Embryonic facial prominence (tissue), 1 donor: ENCODE results near the gene MRM3.
"Not testable (repeated sequence)": the region's sequence is repeated elsewhere in the genome, so short reads cannot be mapped to it uniquely, and the experiment has no call there.

Experiments used
- DNase-seq: peaks from one replicate; pipeline ENCODE4 v3.0.0-alpha.2; 2016; ENCODE audit errors: extremely low spot score

MRM3 gene

DNA sequence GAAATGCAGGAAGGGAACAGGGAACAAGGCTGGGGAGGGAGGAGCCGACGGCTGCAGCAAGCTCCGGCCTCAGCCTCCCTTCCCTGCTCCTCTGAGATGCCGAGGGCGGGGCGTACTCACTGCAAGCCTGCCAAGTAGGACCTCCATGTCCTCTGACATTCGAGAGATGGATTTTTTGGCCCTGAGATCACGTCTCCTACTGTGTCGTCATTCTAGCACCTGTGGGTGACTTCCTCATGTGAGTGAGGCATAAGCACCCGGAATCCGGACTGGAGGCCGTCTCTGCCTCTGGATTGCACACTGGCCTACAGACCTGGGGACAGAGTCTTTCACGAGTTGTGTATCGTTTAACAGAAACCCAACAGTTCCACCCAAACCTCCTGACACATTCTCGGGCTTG is 14.5 kb downstream of the MRM3 start:
- no peak for DNase-seq

GRCh38 chr17:797236-797840 is 15.2 kb downstream of the MRM3 start:
- no peak for DNase-seq

- DNase-seq, result no peak
These were observed 16.1 kb downstream of the MRM3 start for GRCh38 chr17:798246-798645.

DNA sequence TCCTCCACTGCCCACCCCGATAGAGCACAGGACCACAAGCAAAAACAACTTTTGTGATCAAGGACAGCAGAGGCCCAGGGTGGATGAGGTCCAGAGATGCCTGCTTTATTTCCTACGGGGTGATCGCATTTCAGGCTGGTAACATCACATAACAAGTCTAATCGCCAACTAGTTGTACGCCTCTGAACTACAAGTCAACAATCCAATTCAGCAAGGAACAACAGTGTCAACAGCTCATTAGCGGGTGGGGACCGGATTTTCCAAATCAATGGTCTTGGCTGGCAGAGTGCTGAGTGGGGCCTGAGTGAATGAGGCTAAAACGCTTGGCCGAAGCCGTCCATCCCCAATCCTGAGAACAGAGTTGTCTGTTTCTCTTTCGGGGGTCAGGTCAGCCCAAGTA is 17.1 kb downstream of the MRM3 start:
- DNase-seq, result no peak

DNA sequence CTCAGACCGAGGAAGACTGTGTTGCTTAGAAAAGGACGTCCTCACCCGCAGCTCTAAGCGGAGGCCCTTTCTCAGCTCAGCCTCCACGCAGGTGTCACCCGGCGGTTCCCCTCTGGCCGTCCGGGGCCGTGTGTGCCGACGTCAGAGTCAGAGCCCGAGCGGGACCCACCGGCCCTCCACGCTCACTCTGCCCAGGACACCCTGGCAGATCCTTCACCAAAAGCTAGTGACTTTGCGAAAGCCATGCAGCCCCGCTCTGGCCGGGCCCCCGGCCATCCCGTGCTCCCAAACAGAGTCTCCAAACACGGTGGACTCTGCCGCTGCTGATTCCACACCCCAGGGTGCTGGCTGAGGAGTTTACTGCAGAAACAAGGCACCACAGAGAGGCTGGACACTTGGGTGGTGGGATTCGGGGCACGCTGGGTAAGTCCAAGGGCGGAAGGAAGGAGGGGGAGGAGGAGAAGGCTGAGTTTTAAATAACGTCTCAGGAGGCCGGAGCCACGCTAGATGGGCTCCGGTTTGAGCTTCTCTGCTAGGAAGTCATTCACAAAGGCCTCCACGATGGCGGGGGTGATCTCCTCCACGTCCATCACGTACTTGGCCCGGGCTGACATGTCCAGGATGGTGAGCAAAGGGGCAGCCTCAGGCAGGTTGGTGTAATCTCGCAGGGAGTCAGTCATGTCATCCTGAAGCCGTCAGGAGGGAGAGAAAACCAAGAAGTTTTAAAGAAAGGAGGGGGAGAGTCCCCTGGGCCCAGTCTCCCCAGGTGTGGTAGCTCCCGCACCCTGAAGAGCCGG is 18.5 kb downstream of the MRM3 start:
- DNase-seq, result no peak

DNA sequence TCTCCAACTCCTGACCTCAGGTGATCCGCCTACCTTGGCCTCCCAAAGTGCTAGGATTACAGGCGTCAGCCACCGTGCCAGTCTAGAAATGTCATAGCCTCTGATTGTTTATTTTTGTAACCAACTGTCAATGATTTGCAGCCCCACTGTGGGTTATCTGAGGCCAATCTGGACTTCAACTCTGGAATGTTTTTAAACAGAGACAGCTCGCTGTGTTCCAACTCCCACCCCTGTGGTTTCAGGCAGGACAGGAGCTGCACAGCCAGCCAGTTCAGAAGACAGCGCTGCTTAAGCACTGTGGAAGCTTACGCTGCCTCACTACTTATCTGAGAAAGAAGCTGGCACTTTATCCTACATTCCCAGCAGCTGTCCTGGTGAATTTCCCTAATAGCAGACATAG is 19.5 kb downstream of the MRM3 start:
- DNase-seq, result no peak

DNA sequence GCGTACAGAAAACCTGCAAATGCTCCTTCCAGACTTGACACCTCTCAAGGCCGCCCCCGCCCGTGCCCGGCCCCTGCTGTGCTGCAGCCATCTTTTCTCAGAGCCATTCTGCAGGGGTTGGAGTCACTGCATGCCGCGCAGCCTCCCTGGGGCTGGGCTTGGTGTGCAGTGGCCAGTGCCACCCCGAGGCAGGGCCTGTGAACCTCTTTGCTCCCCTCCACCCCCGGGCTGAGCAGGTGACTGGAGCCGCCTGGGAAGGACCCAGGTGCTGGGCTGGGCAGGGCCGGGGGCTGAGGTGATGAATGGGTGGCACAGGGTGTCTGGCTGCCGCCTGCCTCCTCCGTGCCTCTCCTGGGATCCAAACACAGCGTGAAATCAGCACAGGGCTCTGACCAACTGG is 20.3 kb downstream of the MRM3 start:
- DNase-seq, result no peak

- DNase-seq, result no peak
These were observed 21.0 kb downstream of the MRM3 start for GRCh38 chr17:802901-803881.

- no peak for DNase-seq
These were observed 22.6 kb downstream of the MRM3 start for GRCh38 chr17:804541-805435.

DNA sequence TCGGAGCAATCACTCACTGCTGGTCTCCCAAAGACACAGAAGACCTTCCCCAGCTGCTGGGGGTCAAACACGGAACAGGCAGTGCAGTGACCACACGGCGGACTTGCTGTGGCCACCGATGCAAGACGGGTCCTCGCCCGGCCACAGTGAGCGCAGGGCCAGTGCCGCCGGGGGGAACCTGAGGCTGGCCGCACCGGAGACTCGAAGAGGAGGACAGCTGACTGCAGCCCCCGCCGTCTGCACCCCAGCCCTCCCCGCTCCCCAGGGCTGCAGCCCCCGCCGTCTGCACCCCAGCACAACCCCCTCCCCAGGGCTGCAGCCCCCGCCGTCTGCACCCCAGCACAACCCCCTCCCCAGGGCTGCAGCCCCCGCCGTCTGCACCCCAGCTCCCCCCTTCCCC is 23.7 kb downstream of the MRM3 start:
- not testable (repeated sequence) for DNase-seq

DNA sequence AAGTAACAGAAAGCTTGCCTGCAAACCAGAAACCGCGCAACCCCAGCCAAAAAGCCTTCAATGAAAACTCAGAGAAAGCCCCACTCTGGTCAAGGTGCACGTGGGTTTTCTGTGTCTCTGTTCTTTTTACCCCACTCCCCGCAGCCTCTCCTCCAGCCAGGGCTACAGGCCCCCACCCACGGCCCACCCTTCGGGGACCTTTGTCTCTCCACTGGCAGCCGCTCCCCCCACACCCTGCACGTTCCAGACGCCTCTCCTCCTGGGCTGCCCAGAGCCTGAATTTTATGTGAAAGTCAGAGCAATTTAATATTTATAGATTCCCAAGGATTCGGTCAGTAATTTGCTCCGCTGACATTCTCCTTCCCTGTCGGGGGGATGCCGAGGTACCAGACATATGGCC is 24.2 kb downstream of the MRM3 start:
- no peak for DNase-seq

- DNase-seq, result no peak
These were observed 24.8 kb downstream of the MRM3 start for GRCh38 chr17:806781-807522.

DNA sequence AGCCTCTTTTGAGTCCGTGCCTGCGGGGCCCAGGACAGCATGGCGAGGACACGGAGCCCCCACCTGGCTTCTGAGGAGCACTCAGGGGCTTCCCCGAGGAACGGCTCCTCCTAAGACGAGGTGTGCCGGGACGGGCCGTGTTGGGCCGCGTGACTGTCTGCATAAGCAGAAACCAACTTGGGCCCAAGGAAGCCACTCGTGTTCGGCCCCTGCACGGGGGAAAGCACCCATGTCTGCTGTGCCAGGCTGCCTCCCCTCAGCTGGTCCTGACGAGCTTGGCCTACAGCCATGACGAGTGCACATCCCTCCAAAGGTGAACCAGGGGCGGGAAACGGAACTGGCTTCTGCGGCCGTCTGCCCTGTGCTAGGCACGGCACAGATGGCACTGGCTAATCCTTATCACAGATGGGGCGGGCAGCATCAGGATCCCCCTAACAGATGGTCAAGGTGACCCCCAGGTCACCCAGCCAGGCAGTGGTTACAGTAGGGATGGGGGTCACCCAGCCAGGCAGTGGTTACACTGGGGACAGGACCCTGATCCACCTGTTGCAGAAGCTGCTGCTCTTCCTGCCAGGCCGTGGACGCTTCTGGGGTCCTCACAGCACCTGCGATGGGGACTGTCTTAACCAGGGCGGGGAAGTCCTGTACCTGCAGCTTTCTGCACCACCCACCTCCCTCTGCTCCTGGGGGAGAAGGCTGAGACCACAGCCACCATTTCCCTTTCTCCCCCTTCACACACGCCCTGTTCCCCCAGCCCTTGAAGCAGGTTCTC is 25.6 kb downstream of the MRM3 start:
- DNase-seq, result no peak

DNA sequence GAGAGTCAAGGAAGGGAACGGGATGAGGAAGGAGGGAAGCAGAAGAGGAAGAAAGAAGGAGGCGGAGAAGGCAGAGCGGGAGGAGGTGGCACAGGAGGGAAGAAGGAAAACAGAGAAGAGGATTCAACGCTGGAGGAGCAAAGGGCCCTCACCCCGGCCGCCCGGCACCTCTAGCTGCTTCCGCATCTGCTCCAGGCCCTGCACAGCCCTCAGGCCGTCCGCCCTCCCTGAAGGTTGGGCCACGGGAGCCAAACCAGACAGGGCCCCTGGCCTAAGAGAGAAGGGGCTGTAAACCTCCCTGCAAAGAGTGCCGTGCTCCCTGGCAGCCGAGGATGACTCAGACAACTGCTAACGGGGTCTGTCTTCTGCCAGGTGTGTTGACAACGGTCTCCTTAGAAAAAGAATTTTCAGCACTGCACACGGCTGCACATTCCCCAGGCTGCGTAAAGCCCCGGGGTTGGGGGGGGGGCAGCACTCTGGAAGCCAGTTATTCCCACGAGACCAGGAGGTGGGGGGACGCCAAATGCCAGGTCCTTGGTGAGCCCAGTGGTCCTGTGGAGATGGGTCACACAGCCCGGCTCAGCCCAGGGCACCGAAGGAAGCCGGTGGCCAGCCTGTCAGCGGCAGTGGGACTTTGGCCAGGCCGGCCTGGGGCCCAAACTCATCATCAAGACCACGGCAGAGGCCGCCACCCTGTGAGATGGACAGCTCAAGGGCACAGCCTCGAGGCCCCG is 29.1 kb downstream of the MRM3 start:
- DNase-seq, result no peak

DNA sequence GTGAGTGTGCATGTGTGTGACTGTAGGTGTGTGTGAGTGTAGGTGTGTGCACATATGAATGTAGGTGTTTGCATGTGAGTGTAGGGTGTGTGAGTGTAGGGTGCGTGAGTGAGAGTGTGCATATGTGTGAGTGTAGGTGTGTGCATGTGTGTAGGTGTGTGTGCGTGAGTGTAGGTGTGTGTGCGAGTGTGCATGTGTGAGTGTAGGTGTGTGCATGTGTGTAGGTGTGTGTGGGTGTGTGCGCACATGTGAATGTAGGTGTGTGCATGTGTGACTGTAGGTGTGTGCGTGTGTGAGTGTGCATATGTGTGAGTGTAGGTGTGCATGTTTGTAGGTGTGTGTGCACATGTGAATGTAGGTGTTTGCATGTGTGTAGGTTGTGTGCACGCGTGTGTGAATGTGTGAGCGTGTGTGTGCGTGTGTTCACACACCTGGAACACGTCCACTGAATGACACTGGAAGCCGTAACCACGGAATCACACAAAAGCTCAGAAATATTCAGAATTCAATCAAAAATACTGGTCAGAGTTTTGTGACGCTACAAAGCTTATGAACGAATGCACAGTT is 30.6 kb downstream of the MRM3 start:
- no peak for DNase-seq

DNA sequence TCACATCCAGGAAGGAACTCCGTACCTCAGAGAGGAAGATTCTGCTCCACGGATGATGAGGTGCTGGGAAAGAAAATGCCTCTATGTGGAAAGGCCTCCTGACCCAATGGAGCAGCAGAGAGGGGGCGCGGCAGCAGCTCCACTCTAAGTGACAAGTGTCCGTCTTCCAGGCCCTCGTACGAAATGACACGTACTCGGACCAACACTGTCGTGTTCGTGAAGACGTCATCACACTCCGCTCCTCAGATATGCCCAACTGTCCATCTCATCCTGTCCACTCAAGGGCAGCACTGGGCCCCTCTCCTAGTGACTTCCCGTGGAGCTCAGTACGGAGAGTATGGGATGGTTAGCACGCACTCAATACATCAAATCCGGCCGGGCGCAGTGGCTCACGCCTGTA is 32.2 kb downstream of the MRM3 start:
- no peak for DNase-seq

- DNase-seq, result no peak
These were observed 37.1 kb downstream of the MRM3 start for GRCh38 chr17:819251-819650.

DNA sequence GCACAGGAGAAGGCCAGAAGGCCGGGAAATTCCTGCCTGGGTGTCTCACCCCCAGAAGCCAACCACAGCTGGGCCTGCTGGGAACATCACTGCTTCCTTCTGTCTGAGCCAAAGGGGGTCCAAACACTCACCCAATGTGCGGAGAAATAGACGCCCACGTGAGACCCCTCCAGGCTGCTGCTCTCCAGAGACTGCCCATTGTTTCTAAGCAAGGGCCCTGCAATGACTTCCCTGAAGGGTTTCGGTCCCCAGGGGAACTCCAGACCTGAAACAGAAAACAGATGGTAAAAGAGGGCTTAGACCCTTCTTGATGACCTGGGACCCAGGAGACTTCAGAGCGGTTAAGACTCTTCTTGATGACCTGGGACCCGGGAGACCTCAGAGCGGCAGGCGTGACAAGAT is 41.3 kb downstream of the MRM3 start:
- DNase-seq, result no peak

DNA sequence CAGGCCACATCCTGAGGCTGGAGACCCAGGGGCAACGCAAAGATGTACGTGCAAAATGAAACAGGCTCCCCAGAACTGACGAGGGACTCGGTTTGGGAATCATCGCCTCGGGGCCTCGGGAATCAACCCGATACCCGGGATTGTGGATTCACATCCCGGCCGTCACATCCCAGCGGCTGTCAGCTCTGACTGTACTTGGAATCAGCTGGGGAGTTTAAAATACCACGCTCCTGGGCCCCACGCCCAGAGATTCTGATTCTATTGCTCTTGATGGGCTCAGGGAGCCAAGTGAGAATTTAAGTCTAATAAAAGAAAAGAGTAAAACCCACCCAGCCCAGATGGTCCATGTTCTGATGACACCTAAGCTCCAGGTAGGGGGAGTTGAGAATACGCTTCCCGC is 42.2 kb downstream of the MRM3 start:
- no peak for DNase-seq
